Kidney epithelial cell (primary cell): ENCODE data around the gene MED13L. TPM values are rescaled to one million over a fixed set of nuclear protein-coding genes. Genes with fewer than 3 reads are reported as not detected.
A peak's percentile ranks its signal among the peaks of the same experiment; 100 is the strongest.

Experiments
- DNase-seq: peaks from one replicate; pipeline ENCODE4 v3.0.0-alpha.2; 2010; ENCODE audit warnings: low read depth
- H3K27me3 ChIP-seq: 2 replicates; pipeline ENCODE4 v1.6.0; 2011; ENCODE audit warnings: low read length; ENCODE audit not compliant: control insufficient read depth, insufficient read depth
- H3K36me3 ChIP-seq: 2 replicates; pipeline ENCODE4 v1.5.1; 2011; ENCODE audit warnings: low read length; ENCODE audit not compliant: control insufficient read depth, insufficient read depth
- H3K4me3 ChIP-seq: 2 replicates; pipeline ENCODE4 v1.5.1; 2011; ENCODE audit warnings: low read depth, mild to moderate bottlenecking, control low read depth, low read length
- total RNA-seq: library from RNA; depleted of rRNA; stranded (reverse); fragments of >200 nt; gene quantifications from 2 replicates; pipeline ENCODE4 v1.2.3, GENCODE V29; 2015
- TF ChIP-seq, protein P1 (sequence below): IDR thresholded peaks from 2 replicates; pipeline ENCODE4 v1.5.1; 2011; ENCODE audit warnings: mild to moderate bottlenecking, moderate library complexity, low read length, control low read depth, inconsistent platforms; ENCODE audit not compliant: insufficient read depth, poor library complexity, severe bottlenecking

The MED13L gene
- total RNA-seq, 1 donor from 2014 or later: 45.9 TPM

DNA sequence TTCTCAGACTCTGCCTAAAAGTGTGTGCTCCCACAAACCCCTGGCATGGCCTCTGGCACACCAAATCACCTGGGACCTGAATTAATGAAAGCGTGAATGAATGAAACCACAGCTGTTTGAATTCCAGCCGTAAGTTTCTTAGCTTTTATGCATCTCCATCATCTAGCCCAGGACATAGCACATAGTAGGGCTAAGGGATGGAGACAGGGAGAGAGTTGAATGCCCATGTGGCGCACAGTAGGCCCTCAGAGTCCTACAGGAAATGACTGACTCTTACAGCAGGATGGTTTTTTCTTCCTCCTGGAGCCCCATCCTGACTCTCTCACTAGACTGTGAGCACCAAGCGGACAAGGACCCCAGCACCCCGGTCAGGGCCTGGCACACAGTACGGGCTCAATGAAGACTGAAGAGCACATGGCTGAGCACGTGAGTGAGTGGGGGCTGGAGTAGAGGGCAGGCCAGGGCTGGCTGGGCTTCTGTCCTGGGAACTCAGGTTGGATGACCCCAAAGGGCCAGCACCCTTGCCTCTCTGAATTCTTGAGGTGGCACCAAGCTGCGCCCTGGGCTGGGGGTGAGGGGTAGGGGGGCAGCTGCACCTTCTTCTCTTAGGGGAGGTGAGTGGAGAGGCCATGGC lies 351.3 kb downstream of the MED13L start:
- no peaks in the 10 kb centered on the region for H3K27me3 ChIP-seq
- TF ChIP-seq, protein P1, sequence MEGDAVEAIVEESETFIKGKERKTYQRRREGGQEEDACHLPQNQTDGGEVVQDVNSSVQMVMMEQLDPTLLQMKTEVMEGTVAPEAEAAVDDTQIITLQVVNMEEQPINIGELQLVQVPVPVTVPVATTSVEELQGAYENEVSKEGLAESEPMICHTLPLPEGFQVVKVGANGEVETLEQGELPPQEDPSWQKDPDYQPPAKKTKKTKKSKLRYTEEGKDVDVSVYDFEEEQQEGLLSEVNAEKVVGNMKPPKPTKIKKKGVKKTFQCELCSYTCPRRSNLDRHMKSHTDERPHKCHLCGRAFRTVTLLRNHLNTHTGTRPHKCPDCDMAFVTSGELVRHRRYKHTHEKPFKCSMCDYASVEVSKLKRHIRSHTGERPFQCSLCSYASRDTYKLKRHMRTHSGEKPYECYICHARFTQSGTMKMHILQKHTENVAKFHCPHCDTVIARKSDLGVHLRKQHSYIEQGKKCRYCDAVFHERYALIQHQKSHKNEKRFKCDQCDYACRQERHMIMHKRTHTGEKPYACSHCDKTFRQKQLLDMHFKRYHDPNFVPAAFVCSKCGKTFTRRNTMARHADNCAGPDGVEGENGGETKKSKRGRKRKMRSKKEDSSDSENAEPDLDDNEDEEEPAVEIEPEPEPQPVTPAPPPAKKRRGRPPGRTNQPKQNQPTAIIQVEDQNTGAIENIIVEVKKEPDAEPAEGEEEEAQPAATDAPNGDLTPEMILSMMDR: no peak
- DNase-seq: no peak
- no peak overlapping the region for H3K4me3 ChIP-seq
- H3K36me3 ChIP-seq: no peaks in the 10 kb centered on the region

DNA sequence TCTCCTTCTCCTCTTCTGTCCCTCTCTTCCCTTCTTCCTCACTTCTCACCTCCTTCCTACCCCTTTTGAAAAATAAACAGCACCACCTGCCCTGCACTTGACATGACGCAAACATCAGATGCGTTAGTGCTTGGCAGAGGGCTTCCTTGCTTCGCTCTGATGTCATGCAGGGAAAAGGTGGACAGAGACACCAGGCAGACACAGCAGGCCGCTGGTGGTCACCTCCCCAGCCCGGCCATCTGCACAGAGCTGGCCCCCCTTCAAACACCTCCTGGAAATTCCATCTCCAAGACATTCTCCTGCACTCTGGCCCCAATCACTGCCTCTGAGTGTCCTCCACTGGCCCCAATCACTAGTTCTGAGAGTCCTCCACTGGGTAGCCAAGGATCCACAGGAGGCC lies 353.6 kb downstream of the MED13L start:
- H3K36me3 ChIP-seq: no peaks in the 10 kb centered on the region
- TF ChIP-seq, protein P1: no peak
- no peaks in the 10 kb centered on the region for H3K27me3 ChIP-seq
- no peak for DNase-seq
- no peak overlapping the region for H3K4me3 ChIP-seq

DNA sequence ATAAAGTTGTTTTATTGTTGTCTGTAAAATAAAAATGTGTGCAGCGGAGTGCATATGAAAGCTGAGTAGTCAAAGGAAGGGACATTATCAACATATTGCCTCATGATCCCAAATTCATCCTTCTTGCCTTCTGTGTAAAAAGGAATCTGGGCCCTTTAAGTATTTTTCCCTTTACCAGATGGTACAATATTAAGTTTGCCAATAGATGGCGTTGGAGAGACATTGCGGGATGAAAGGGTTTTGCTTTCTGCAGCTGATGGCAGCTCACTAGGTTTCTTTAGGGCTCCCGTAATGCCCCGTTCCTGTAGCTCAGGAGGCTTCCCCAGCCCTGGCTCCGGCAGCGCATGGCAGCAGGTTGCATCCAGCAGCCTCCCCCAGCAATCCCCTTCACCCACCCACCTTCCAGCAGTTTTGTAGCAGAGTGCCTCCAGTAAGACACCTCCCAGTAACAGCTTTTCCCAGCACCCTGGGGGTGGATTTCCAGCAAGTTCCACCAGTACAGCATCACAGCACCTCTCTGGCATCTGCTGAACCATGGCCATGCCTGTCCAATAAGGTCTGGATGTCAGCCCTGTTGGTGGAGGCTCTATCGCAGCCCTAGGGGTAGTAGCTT lies 354.4 kb downstream of the MED13L start:
- H3K36me3 ChIP-seq: no peaks in the 10 kb centered on the region
- H3K27me3 ChIP-seq: no peaks in the 10 kb centered on the region
- H3K4me3 ChIP-seq: no peak overlapping the region
- no peak for DNase-seq
- TF ChIP-seq, protein P1: peak; percentile 3

DNA sequence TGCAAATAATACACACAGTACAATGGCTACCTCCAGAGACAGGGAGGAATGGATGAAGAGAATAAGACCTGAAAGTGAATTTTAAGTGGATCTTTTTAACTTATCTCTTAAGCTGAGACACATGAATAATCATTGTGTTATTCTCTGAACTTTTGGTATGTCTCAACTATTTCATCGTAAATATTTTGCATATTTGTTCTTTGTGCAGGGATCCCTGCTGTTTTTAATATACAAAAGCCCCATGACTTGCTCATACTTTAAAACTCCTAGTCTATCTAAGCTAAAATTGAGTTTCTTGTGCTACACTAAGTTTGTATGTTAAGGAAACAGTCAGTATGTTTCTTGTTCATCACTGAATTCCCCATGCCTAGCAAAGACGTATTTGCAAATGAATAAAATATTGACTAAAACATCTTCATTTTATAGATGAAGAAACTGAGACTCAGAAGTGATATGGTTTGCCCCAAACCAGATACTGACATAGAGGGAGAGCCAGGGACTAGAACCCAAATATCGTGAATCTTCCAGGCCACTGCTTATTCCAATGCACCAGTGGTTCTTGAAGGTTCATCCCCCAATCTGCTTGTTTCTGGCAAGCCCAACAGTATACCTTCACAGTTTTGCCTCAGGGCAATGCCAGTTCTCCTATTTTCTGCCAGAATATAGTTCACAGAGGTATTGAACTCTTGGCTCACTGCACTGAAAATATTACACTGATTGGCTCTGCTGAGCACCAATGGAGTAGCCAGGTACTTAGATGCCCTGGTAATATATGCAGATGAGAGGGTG lies 356.9 kb downstream of the MED13L start:
- TF ChIP-seq, protein P1: no peak
- Histone ChIP-seq H3K27me3 (peaks cover 5% of the 10 kb centered on the region), H3K36me3 (no peaks in the 10 kb centered on the region), H3K4me3 (no peak overlapping the region)
- DNase-seq: no peak

DNA sequence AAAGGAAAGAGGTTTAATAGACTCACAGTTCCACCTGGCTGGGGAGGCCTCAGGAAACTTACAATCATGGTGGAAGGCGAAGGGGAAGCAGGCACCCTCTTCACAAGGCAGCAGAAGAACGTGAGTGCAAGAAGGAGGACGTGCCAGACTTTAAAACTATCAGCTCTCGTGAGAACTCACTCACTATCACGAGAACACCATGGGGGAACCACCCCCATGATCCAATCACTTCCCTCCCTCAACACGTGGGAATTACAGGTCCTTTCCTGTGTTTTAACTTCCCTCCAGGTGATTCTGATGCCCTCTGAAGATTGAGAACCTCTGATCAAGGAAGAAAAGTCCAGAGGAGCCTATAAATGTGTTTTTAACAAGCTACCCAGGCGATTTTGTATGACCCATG lies 358.7 kb downstream of the MED13L start:
- no peaks in the 10 kb centered on the region for H3K36me3 ChIP-seq
- no peak for DNase-seq
- TF ChIP-seq, protein P1: no peak
- peaks cover 5% of the 10 kb centered on the region for H3K27me3 ChIP-seq
- H3K4me3 ChIP-seq: no peak overlapping the region
